HG03575 (cell line): ENCODE results near the gene OSGIN1.

Experiments used
- ATAC-seq: cut with Tn5 transposase; IDR thresholded peaks from one replicate; pipeline ENCODE4 v1.9.1; 2021; ENCODE audit not compliant: unreplicated experiment, insufficient number of reproducible peaks, low FRiP score; ENCODE audit errors: extremely low read depth

The OSGIN1 gene

DNA sequence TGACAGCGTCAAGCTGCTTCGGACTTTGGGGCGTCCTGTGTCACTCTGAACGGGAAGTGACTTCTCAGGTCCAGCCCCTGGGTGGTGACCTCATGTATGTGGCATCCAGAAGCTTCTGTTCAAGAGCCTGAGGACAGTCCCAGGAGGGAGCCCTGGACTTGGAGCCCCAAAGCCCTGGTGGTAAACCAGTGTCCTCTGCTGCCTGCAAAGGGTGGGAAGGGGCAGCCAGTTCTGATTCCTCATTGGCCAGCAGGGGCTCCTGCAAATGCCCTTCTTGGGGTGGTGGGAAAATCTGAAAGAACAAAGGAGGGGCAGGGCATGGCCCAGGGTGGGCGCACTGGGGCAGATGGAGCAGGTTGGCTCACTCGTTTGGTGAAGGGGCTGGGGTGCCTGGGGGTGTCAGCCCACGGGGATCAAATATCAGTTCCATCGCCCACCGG lies 1.6 kb downstream of the OSGIN1 start:
- no peak for ATAC-seq

DNA sequence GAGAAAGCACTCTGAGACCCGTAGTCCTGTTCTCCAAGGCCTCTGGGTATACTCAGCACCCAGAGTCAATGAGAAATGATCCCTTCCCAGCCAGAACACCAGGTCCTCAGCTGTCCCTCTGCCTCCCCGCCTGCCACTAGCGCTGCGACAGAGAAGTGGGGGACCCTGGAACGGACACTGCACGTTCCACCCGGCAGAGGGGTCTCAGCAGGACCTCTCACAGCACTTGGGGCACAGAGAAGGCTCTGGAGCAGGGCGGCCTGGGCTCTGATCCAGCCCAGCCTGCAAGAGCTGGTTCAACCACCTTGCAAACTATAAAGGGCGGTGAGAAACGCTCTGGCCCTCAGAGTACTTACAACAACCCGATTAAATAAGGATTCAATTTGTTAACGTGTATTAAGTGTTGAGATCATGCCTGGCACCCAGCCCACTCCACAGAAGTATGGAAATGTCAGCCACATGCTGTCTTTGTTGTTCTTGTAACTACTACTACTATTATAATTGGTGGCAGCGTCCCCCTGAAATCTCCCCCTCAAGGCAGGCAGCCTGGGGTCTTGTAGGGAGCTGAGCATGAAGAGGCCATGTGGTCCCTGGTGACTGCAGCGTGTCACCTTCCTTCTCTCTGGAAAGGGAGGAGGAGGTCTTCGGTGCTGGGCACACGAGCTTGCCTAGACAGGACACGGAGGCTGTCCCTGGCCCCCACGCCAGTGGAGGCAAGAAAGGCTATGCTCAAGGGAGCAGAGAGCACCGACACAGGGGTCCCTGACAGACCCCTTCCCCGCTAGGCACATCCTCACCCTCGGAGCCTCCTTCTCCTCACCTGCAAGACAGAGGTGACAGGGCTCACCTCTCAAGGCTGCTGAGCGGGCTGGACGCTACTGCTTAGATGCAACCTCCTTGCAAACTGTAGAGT lies 2.4 kb downstream of the OSGIN1 start:
- no peak for ATAC-seq

DNA sequence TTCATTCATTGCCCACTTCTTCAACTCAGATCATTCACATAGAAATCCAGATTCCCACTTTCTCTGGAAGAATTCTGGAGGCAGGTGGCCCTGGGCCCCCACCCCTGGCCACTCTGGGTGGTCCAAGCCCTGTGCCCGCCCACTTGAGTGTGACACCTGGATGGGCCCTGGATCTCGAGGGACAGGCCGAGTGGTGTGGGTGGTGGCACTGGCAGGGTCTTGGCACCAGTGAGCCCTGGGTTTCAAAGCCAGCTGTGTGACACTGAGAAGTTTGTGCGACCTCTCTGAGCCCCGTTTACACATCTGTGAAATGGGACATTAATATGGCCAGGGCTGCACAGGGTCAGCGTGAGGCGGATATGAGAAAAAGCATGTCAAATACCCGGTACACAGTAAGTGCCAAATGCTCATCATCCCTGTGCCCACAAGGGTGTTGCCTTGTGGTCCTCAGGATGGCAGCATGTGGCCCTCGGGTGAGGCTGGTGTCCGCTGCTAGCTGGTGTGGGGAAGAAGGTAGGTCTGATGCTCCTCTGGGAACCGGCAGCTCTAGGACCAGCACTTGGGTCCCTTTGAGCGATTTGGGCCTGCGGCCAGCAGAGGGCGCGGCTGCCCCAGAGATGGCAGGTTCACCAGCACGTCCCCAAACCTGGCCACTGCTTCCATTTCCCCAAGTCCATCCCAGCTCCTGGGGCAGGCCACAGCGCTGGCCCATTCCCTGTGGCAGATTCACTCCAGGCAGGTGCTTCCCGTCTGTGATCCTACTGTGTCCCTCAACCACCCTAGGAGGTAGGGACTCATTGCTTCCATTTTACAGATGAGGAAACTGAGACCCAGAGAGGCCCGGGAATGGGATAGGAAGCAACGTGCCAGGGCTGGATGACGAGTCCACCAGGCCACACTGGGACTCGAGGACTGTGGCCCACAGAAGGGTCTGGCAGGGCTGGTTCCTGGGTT lies 3.6 kb downstream of the OSGIN1 start:
- ATAC-seq: no peak

DNA sequence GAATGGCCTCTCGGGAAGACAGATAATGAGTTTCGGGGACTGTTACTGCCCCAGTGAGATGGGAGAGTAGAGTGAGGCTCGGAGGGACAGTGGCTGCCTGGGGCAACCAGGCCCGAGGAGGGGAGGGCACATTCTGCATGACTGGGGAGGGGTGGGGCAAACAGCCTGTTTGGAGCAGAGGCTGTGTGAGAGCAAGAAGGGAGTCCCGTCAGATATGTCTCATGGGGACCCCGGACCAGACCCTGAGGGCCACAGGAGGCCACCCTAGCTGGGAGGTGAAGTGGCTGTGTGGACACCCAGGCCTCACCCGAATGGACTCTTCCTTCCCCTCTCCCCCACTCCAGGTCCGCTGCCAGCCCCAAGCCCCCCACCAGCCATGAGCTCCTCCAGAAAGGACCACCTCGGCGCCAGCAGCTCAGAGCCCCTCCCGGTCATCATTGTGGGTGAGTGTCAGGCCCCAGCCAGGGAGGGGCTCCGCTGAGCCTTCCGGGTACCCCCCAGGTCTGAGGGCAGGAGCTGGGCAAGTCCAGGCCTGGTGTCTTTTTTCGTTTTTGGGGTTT lies 4.3 kb downstream of the OSGIN1 start:
- no peak for ATAC-seq

DNA sequence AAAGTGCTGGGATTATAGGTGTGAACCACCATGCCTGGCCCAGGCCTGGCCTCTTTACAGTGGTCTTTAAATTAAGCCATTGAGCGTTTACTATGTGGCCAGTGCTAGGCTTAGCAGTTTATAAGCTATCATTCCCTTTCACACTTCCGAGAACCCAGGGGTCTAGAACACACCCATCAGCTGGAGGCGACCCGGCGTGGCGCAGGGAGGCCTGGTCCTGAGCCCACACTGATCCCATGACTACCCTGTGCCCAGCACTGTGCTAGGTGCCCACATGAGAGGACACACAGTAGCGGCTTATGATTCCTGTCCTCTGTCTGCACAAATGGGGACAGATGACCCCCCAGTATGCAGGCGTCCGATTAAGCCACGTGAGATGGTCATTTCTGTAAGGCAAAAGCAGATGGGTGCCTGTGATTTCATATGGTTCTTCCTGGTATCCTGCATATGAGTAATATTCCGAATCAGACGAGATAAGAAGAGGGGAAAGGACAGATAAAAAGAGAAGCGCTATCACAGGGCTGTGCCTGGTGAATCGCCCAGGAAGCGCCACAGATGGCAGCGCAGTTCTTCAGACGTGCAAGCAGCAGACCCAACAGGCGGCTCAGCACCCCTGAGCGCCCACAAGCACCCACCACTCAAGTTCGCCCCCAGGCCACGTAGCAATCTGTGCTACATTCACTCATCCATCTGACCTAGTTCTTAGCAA lies 5.3 kb downstream of the OSGIN1 start:
- ATAC-seq: no peak

DNA sequence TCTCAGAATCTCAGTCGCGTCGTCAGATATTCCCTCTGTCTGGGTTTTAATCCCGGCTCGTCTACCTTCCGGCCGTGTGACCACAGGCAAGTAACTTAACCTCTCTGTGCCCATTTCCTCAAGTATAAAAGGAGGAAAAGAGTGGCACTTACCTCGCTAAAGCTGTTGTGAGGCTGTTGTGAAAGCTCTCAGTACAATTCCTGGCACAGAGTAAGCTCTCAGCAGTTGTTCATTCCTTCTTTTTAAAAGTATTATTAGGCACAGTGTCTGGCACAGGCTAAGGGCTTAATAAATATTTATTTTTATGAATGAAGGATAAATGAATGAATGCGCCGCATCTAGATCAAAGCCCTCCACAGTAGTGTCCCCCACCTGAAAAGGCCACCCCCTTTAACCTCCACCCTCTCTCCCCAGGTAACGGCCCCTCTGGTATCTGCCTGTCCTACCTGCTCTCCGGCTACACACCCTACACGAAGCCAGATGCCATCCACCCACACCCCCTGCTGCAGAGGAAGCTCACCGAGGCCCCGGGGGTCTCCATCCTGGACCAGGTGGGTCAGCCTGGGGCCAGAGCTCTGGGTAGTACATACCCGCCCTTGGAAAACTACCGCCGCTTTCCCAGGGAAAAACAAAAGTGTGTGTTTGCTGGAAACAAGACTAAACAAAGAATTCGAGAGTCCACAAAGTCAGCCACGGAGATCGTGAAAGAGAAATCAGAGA lies 6.0 kb downstream of the OSGIN1 start:
- no peak for ATAC-seq

DNA sequence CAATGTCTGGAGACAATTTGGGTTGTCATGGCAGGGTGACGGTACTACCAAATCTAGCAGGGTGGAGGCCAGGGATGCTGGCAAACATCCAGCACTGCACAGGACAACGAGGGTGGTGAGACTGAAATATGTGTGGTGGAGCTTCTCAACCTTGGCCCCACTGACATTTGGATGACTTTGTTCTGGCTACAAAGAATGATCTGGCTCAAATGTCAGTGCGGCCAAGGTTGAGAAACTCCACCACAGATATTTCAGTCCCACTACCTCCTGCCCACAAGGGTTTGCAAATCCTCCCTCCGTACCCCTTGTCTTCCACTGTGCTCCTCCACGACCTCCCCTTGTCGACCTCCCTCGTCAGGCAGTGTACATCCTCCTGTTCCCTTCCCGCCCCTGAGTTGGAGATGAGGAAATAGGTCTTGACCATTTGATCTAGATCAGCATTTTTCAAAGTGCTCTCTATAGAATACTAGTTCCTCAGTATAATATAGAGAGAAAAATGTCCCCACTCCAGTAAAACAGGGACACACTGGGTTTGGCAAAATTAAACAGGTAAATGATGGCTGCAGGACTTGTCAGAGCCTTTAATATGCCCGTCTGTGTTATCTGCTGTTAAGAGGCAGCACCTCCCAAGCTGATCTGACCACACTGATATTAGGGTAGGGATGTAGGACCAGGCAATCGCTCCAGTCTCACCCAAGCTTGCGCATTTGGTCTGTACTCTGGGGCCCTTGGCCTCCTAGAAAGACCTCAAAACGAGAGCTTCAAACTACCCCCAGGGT lies 6.8 kb downstream of the OSGIN1 start:
- no peak for ATAC-seq

DNA sequence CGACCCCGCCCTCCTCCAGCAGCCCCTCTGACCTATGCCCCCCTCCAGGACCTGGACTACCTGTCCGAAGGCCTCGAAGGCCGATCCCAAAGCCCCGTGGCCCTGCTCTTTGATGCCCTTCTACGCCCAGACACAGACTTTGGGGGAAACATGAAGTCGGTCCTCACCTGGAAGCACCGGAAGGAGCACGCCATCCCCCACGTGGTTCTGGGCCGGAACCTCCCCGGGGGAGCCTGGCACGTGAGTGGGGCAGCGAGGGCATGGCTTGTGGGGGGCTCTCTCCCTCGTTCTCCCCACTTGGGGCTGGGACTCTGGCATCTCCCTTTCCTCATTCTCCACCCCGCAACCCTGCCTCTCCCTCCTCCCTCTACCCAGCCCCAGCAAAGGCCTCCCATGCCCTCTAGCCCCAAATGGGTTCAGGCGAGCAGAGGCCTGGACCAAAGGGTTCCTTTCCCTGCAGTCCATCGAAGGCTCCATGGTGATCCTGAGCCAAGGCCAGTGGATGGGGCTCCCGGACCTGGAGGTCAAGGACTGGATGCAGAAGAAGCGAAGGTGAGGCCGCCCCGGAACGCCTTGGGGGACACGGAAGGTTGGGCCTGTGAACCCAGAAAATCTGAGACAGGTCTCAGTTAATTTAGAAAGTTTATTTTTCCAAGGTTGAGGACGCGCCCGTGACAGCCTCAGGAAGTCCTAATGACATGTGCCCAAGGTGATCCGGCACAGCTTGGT lies 7.6 kb downstream of the OSGIN1 start:
- ATAC-seq: no peak

DNA sequence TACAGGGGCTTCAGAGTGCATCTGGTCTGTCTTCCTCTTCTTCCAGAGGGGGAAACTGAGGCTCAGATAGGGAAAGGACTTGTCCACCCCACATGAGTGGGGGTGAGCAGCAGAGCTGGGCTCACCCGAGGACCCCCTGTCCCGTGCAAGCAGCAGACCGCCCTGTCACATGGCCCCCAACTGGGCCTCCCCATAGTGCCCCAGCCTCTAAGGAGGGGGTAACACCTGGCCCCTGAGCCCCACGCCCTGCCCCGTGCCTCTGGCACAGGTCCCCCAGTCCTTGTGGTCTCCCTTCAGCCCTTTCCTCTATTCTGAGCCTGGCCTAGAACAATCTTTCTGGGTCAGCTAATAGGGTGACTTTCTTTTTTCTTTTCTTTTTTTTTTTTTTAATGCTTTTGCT lies 8.6 kb downstream of the OSGIN1 start:
- ATAC-seq: no peak

DNA sequence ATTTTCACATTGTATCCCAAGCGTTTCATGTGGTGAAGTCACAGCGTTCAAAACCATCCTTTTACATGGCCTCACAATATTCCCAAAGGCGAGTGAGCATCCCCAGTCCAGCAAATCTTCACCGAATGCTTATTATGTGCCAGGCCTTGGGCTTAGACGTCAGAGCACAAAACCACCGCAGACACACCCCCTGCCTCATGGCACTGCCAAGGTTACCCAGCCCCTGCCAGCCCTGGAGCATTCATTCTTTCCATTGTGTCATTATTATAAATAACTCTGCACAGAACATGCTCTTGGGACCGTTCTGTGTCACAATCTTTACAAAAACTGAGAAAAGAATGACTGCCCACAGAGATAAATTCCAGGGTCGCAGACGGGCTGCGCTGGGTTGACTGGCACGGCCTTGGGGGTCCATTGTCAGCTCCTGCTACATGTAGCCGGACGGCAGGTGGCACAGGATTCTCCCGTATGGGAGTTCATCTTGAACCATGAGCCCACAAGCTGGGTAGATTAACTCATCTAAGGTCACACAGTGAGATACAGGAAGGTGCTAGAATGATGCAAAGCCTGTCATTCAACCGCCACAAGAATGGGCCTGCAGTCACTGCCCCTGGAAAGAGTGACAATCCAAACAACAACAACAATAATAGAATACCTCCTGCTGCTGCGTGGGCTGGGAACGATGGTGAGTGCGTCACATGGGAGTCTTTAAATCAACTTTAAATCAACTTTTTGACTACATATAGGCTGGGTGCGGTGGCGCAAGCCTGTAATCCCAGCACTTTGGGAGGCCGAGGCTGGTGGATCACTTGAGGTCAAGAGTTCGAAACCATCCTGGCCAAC lies 10.5 kb downstream of the OSGIN1 start:
- ATAC-seq: no peak

DNA sequence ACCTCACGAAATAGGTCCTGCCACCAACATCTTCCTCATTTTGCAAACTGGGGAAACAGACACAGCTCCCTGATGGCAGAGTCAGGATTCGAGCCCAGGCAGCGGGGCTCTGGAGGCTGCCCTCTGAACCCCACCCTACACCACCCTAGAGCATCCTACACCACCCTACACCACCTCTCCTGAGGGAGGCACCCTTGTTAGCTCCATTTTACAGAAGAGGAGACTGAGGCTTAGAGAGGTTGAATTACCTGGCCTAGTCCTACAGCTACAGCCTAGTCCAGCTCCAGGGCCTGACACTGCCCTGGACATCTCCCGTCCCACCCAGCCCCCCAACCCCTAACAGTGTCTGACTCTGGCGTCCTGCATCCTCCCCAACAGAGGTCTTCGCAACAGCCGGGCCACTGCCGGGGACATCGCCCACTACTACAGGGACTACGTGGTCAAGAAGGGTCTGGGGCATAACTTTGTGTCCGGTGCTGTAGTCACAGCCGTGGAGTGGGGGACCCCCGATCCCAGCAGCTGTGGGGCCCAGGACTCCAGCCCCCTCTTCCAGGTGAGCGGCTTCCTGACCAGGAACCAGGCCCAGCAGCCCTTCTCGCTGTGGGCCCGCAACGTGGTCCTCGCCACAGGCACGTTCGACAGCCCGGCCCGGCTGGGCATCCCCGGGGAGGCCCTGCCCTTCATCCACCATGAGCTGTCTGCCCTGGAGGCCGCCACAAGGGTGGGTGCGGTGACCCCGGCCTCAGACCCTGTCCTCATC lies 11.8 kb downstream of the OSGIN1 start:
- ATAC-seq: no peak

DNA sequence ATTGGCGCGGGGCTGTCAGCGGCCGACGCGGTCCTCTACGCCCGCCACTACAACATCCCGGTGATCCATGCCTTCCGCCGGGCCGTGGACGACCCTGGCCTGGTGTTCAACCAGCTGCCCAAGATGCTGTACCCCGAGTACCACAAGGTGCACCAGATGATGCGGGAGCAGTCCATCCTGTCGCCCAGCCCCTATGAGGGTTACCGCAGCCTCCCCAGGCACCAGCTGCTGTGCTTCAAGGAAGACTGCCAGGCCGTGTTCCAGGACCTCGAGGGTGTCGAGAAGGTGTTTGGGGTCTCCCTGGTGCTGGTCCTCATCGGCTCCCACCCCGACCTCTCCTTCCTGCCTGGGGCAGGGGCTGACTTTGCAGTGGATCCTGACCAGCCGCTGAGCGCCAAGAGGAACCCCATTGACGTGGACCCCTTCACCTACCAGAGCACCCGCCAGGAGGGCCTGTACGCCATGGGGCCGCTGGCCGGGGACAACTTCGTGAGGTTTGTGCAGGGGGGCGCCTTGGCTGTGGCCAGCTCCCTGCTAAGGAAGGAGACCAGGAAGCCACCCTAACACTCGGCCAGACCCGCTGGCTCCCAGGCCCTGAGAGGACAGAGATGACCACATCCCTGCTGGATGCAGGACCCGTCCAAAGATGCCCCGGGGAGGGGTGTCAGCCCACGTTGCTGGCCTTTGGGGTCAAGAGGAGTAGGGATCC lies 12.6 kb downstream of the OSGIN1 start:
- ATAC-seq: no peak

DNA sequence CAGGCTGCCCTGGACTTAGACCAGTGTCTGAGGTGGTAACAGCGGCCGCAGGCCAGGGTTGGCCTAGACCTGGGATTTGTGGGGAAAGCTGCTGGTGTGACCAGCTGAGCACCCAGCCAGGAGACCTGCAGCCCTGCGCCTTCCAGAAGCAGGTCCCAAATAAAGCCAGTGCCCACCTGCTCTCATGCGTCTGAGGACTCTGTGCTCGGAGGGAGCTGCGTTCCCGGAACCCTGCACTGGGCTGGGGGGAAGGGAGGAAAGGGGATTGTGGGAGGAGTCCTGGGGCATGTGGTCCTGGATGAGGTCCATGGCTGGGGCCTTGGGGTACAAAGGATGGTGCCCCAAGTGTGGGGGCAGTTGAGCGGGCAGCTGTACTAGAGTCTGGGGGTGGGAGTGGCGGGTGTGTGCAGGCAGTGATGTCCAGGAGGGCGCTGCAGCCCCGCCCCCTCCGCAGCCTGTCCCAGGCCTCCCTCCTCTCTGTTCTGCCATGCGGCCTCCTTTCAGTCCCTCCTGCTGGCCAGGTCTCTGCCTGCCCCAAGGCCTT lies 13.2 kb downstream of the OSGIN1 start:
- ATAC-seq: no peak

DNA sequence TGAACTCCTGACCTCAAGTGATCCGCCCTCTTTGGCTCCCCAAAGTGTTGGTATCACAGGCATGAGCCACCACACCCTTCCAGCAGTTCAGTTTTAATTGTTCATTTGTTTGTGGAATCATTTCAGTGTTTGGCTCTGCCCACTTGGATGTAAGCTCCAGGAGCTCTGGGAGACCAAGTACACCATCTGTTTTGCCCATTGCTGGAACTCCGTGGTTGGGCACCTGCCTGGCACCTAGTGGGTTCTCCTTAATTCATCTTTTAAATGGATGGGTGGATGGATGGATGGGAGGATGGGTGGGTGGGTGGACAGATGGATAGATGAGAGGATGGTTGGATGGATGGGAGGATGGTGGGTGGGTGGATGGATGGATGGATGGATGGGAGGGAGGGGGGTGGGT lies 14.1 kb downstream of the OSGIN1 start:
- ATAC-seq: no peak

DNA sequence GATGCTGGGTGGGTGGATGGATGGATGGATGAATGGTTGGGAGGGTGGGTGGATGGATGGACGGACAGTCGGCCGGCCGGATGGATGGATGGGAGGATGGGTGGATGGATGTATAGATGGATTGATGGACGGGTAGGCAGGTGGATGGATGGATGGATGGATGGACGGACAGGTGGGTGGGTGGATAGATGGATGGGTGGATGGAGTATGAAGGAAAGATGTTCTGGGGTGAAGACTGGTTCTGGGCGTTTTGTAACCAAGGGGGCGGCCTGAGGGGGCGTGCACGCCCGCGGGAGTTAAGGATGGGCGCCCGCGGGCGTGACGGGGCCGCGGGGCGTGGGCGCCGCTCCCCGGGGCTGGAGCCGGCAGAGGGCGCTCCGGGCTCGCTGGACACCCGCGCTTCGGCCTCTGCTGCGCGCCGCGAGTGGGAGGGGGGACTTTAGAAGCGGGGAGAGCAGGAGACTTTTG lies 14.8 kb downstream of the OSGIN1 start, which contains the start of gene NECAB2:
NECAB2 (plus strand) TSS at position 407 of the 468 bp plus-strand sequence. CDS start 405 bp downstream, outside the sequence.
- ATAC-seq: no peak
